Immature natural killer cell (primary cell): ENCODE results near the gene CXorf66. TPM values are rescaled to one million over a fixed set of nuclear protein-coding genes. Genes with fewer than 3 reads are reported as not detected.

Experiments
- DNase-seq, 3 donors: peaks; one replicate each; pipeline ENCODE4 v3.0.0; 2022; ENCODE audit warnings: mixed read lengths in 1 of 3
- H3K27ac Mint-ChIP-seq, 6 donors: one replicate each; pipeline ENCODE4 v1.8.0; 2020; ENCODE audit warnings: mixed read lengths in 6 of 6, mild to moderate bottlenecking in 5 of 6, inconsistent platforms in 4 of 6, moderate library complexity in 3 of 6
- H3K27me3 Mint-ChIP-seq, 3 donors: one replicate each; pipeline ENCODE4 v1.8.0; 2020 to 2021; ENCODE audit warnings: low read depth in 3 of 3, mild to moderate bottlenecking in 3 of 3, mixed read lengths in 3 of 3, moderate library complexity in 3 of 3, inconsistent platforms in 1 of 3
- H3K36me3 Mint-ChIP-seq, 3 donors: one replicate each; pipeline ENCODE4 v1.8.0; 2020; ENCODE audit warnings: mixed read lengths in 3 of 3, inconsistent platforms in 2 of 3, mild to moderate bottlenecking in 2 of 3
- H3K4me1 Mint-ChIP-seq, 2 donors: one replicate each; pipeline ENCODE4 v1.8.0; 2020; ENCODE audit warnings: inconsistent platforms in 2 of 2, mild to moderate bottlenecking in 2 of 2, mixed read lengths in 2 of 2, moderate library complexity in 1 of 2
- H3K4me3 Mint-ChIP-seq, 5 donors: one replicate each; pipeline ENCODE4 v1.8.0; 2020; ENCODE audit warnings: mild to moderate bottlenecking in 5 of 5, mixed read lengths in 5 of 5, inconsistent platforms in 3 of 5, moderate library complexity in 3 of 5
- H3K9me3 Mint-ChIP-seq, 6 donors: one replicate each; pipeline ENCODE4 v1.8.0; 2020; ENCODE audit warnings: mild to moderate bottlenecking in 6 of 6, mixed read lengths in 6 of 6, inconsistent platforms in 4 of 6, moderate library complexity in 3 of 6
- polyA plus RNA-seq, 3 donors: library from polyadenylated mRNA; unstranded; fragments of 300-500 nt; fragmentation: Illumina TruSeq; gene quantifications; one replicate each; pipeline ENCODE4 v1.2.3, GENCODE V29; 2021

Gene CXorf66
- polyA plus RNA-seq, 3 donors from 2014 or later: not detected

GRCh38 chrX:139909712-139910111 is 55.6 kb downstream of the CXorf66 start:
- Mint-ChIP-seq H3K4me3 (no peak overlapping the region), H3K27ac (no peak overlapping the region), H3K4me1 (peaks cover 5 to 24% of the 10 kb centered on the region in 2 donors), H3K9me3 (no peaks in the 10 kb centered on the region), H3K36me3 (no peaks in the 10 kb centered on the region), H3K27me3 (peaks cover 0 to 5% (median 2%) of the 10 kb centered on the region in 3 donors)
- DNase-seq: no peak

DNA sequence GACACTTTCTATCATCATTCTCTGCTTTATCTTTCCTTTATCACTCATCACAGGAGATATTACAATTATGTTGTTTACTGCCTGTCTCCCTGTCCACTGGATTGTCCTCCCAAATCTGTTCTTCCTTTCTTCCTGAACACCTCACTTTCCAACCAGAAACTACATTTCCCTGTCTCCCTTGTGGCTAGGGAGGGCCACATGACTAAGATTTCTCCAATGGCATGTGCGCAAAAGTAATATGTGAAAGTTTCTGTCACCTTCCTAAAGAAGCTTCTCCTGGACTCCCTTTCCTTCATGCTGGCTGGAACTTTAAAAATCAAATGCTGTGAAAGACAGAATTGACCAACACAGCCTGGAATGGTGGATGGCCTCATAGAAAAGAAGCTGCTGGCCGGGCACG is 58.2 kb downstream of the CXorf66 start:
- H3K27me3 Mint-ChIP-seq: peaks cover 0 to 5% (median 2%) of the 10 kb centered on the region in 3 donors
- H3K9me3 Mint-ChIP-seq: no peaks in the 10 kb centered on the region
- DNase-seq: no peak
- peaks cover 7 to 24% of the 10 kb centered on the region in 2 donors for H3K4me1 Mint-ChIP-seq
- H3K4me3 Mint-ChIP-seq: no peak overlapping the region
- no peaks in the 10 kb centered on the region for H3K36me3 Mint-ChIP-seq
- H3K27ac Mint-ChIP-seq: no peak overlapping the region

GRCh38 chrX:139905743-139906142 is 59.6 kb downstream of the CXorf66 start:
- H3K9me3 Mint-ChIP-seq: no peaks in the 10 kb centered on the region
- H3K27ac Mint-ChIP-seq: no peak overlapping the region
- no peak overlapping the region for H3K4me3 Mint-ChIP-seq
- peaks cover 0 to 5% (median 0%) of the 10 kb centered on the region in 3 donors for H3K27me3 Mint-ChIP-seq
- H3K4me1 Mint-ChIP-seq: peaks cover 8 to 30% of the 10 kb centered on the region in 2 donors
- no peaks in the 10 kb centered on the region for H3K36me3 Mint-ChIP-seq
- DNase-seq: no peak

Other genes starting within 250 kb of the CXorf66 start
- 1 to 10 TPM; 1.5 to 3.6 (median 2.9) TPM for gene ATP11C, start 32.5 kb downstream of the CXorf66 start, polyA plus RNA-seq